HG03025 (cell line): ENCODE measurements around the gene AHNAK2.
"Not testable (repeated sequence)": the region's sequence is repeated elsewhere in the genome, so short reads cannot be mapped to it uniquely, and the experiment has no call there.

Experiments used
- ATAC-seq: cut with Tn5 transposase; IDR thresholded peaks from one replicate; pipeline ENCODE4 v1.9.1; 2021; ENCODE audit warnings: mild to moderate bottlenecking, moderate library complexity; ENCODE audit not compliant: unreplicated experiment, low FRiP score

The AHNAK2 gene

DNA sequence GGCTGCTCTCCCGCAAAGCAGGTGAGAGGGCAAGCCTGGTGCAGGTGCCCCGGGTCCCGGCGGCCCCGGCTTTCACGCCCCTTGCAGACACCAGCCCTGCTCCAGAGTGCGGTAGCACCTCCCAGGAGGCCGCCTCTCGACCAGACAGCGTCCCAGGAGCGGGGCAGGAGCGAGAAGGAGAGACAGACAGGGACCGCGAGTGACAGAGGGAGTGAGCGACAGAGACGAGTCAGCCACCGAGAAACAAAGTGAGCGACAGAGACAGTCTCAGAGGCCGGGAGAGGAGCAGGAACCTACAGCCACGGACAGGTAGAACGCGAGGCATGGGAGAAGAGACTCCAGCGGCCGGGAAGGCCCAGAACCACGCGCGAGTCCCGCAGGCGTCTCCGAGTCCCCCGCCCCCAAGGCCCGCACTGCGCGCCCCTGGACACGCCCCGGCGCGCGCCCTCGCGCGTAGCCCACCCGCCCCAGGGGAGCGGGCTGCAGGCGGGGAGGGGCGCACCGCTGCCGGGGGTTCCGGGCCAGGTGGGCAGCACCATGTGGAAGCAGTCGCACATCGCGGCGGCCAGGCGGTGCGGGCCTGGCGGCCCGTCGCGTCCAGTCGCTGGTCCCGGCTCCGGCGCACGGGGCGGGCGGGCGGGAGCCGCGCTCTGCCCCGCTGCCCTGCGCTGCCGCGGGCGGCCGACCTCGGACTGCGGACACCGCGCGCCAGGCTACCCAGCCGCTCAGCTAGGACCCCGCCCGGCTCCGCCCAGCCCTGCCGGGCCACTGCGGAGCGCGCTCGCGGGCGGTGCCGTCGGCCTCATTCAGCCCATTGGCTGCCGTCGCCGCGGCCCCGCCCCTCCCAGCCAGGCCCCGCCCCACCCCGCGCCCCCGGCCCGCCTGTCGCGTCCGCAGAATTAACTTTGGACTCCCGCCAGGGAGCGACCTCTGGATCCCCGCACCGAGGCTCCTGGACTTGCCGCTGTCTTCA lies at the start of gene AHNAK2:
AHNAK2 (minus strand) TSS at position 694 of the 973 bp plus-strand sequence; CDS start at position 557, 137 bp downstream.
- ATAC-seq, result no peak

GRCh38 chr14:105027718-105028117 lies 49.5 kb upstream of the AHNAK2 start:
- not testable (repeated sequence) for ATAC-seq

GRCh38 chr14:105026802-105027563 lies 48.8 kb upstream of the AHNAK2 start:
- ATAC-seq, result no peak

DNA sequence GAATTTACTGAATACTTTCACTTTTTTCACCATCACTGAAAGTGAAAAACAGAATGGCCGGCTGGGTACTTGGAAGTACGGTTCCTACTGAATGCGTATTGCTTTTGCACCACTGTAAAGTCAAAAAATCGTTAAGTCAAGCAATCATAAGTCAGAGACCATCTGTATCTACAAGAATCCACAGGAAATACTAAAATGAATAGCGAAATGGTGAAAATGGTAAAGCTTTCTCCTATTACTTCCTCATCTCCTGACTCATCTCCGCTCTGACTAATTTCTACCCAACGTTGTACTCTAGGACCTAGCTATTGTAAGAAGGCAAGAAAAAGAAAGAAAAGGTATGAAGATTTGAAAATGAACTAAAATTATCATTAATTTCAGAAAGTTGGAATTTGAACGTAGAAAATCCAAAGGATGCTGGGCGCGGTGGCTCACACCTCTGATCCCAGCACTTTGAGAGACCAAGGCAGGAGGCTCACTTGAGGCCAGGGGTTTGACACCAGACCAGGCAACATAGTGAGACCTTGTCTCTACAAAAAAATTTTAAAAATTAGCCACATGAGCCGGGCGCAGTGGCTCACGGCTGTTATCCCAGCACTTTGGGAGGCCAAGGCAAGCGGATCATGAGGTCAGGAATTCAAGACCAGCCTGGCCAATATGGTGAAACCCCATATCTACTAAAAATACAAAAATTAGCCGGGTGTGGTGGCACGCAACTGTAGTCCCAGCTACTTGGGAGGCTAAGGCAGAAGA lies 48.0 kb upstream of the AHNAK2 start:
- ATAC-seq, result no peak

DNA sequence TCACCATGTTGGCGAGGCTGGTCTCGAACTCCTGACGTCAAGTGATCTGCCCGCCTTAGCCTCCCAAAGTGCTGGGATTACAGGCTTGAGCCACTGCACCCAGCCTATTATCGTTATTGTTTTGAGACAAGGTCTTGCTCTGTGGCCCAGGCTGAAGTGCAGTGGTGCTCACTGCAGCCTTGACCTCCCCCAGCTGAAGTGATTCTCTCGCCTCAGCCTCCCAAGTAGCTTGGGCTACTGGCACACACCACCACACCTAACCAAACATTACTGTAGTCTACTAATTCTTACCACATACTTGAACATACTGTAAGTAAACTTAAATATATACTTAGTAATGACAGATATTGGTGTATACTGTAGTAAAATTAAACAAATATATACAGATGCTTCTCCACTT lies 47.3 kb upstream of the AHNAK2 start:
- ATAC-seq, result no peak

DNA sequence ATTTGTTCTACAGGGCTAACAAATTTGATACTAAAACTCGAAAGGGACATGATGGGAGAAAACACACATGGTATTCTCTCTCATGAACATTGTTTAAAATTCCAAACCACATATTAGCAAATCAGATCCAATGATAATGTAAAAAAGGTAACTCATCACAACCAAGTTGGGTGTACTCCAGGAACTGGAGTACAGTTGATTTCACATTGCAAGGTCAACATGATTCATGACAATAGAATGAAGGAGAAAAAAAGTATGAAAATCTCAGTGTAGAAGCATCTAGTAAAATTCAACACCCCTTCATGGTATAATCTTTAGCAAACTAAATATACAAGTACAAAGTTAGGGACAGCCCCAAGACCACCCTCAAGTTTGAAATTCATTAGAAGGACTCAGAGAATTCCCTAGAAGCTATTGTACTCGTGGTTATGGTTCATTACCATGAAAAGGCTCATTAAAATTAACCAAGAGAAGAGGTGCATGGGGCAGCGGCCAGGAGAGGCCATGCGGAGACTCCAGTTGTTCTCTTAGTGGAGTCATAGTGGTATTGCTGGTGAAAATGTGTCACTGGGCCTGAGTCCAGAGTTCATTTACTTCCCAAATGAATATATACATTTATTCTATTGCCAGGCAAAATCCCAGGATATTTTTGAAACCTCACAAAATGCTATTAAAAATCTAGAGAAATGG lies 45.8 kb upstream of the AHNAK2 start:
- no peak for ATAC-seq

GRCh38 chr14:105023144-105023543 lies 45.0 kb upstream of the AHNAK2 start:
- ATAC-seq, result no peak

- ATAC-seq, result no peak
These were observed 44.1 kb upstream of the AHNAK2 start for GRCh38 chr14:105022276-105022670.

DNA sequence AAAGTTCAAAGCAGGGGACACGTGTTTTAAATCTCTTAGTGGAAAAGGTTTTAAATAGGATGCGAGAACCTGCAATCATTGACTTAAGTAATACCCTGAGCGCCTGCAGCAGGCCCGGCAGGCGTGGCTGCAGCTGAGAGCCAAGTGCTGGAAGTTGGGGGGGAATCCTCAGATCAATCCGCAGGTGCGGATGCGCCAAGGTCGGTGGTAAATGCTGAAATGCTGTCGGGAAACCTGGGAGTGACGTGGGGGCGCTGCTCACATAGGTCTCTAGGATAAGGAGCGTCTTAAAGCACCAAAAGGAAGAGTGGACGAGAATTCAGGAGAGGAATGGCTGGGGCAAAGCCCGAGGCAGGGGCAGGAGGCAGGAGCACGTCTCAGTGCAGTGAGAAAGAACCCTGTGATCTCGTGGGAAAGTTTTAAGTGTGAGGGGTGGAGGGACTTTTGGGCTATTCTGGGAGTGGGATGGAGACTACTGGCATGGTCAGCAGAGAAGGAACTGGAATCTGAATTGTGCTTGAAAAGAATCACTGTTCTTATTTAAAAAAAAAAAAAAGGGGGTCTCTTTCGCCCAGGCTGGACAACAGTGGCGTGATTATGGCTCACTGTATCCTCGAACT lies 43.6 kb upstream of the AHNAK2 start:
- ATAC-seq, result no peak

GRCh38 chr14:105020815-105021655 lies 42.9 kb upstream of the AHNAK2 start, which contains the start of gene CDCA4:
Gene CDCA4, minus strand, starts transcription at chr14:105021083. Its CDS starts 9,154 bp downstream, at chr14:105011929.
- ATAC-seq, result peak; percentile 74

DNA sequence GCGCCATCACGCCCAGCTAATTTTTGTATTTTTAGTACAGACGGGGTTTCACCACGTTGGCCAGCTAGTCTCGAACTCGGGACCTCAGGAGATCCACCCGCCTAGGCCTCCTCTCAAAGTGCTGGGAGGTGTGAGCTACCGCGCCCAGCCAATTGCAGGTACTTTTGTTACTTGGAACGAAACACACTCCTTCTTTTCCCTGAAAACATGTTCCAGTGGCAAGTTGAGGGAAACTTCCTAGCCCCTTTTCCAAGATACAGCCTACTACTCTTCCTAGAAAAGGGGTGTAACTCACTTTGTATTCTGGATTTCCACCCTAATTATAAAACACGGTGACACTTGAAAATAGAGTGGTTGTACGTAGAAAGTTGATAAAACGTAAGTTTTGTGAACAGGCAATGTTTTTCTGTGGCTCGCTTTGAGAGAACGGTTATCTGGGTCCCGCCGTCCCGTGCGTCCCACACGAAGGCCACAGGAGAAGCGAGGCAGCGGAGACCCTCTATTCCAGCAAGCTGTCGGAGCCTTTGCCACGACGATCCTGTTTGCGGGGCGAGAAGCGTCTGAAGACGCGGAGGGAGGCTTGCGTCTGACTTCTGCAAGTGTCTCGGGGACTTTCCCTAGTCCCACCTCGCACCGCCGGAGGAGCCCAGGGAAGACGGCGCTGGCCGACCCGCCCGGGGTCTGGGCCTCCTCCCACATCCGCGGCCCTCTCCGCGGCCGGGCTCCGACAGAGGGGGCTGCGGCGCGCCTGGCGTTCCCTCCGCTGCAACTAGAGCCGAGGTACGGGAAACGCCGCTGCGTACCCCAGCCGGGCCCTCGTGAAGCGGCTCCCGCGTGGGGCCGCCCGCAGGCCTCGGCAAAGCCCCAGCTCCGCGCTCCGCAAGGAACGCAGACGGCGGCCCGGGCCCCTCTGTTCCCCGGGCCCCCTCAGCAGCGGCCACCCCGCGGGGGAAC lies 42.0 kb upstream of the AHNAK2 start:
- ATAC-seq, result peak; percentile 14

GRCh38 chr14:105018414-105018813 lies 40.2 kb upstream of the AHNAK2 start:
- ATAC-seq, result no peak

DNA sequence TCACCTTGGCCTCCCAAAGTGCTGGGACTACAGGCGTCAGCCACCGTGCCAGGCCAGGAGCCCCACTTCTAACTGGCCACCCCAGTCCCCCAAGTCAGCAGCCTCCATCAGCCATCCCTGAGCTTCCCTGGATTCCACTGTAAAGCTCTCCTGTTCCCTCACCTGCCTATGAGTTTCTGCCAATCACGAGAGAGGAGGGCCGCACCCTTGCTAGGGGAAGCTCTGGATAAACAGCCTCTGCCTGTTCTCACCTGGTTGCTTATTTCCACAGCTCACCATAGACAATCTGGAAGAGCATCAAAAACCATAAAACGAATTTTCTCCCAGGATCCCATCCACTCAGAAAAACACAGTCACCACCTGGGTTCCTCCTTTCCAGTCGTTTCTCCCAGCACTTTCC lies 37.7 kb upstream of the AHNAK2 start:
- no peak for ATAC-seq

GRCh38 chr14:105015242-105015641 lies 37.1 kb upstream of the AHNAK2 start:
- no peak for ATAC-seq

DNA sequence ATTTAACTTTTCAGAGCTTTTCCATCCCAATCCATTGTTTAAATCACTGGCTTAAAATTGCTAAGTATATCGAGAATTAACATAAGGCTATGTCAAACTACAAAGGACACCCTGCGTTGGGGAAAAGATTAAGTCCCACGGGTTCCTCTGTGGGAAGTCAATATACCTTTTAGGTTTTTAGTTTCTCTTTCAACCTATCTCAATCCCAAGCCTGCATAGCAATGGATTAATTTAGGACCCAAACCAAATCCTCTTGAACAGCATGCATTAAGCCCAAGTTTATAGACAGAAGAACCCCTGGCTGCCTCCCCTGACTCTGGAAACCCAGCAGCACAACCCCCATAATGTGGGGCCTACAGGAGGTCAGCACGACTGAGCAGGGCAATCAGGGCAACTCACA lies 36.5 kb upstream of the AHNAK2 start:
- no peak for ATAC-seq

- no peak for ATAC-seq
These were observed 35.9 kb upstream of the AHNAK2 start for GRCh38 chr14:105014032-105014431.

GRCh38 chr14:105013150-105013785 lies 35.1 kb upstream of the AHNAK2 start:
- no peak for ATAC-seq
